Cardiac fibroblast (primary cell): ENCODE measurements around the gene PLXDC2.

Source experiments
- DNase-seq, 2 donors: peaks; one replicate each; pipeline versions ENCODE4 v3.0.0 to v3.0.0-alpha.2; 2010; ENCODE audit warnings: low read depth in 2 of 2
- H3K4me3 ChIP-seq, 2 donors: replicated peaks in 1 of 2; 1 replicate in 1 of 2; 2 replicates in 1 of 2; pipeline ENCODE4 v1.5.1; 2011; ENCODE audit warnings: low read depth in 2 of 2, low read length in 2 of 2, mild to moderate bottlenecking in 2 of 2, moderate library complexity in 1 of 2
- TF ChIP-seq, protein P1 (sequence below): IDR thresholded peaks from one replicate; pipeline ENCODE4 v1.5.1; 2011; ENCODE audit warnings: low read depth, mild to moderate bottlenecking, low read length, inconsistent platforms

The PLXDC2 gene

DNA sequence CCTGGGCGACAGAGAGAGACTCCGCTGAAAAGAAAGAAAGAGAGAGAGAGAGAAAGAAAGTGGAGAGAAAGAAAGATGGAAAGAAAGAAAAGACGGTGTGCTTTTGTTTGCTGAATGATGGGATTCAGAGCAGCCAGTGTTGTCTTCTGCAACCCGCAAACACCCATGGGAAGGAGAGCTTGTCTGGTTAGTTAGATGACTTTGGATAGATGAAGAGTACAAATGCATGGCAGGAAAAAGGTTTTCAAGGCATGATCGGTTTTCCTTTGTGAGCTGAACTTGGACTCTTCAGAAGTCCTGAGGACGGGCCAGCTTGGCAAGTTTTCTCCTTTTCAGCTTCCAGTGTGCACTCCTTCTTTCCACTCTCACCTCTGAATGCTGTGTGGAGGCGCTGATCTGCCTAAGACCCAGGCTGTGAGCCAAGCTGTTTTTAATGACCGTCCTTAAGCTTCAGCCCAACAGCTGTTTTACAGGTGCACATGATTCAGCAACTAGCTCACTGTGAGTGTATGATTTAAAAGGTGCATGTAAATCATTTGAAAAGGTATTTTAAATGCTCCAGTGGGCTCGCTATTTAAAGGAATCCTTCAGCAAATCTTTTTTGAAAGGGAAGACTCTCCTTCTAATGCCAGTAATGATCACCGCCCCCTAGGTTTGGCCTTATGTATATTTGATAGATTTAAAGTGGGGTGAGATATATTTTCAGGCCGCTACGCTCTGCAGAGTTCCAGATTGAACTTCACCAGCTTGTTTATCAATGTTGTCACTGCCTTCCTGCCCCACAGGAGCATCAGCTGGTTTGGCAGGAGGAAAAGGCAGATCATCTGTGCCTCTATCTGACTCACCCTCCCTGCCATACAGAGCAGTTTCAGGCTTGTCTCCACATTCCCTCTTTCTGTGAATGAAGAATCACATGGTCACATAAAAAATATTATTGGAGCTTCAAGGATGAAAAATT is 115.0 kb downstream of the PLXDC2 start:
- H3K4me3 ChIP-seq, result no peak overlapping the region
- TF ChIP-seq, protein P1, sequence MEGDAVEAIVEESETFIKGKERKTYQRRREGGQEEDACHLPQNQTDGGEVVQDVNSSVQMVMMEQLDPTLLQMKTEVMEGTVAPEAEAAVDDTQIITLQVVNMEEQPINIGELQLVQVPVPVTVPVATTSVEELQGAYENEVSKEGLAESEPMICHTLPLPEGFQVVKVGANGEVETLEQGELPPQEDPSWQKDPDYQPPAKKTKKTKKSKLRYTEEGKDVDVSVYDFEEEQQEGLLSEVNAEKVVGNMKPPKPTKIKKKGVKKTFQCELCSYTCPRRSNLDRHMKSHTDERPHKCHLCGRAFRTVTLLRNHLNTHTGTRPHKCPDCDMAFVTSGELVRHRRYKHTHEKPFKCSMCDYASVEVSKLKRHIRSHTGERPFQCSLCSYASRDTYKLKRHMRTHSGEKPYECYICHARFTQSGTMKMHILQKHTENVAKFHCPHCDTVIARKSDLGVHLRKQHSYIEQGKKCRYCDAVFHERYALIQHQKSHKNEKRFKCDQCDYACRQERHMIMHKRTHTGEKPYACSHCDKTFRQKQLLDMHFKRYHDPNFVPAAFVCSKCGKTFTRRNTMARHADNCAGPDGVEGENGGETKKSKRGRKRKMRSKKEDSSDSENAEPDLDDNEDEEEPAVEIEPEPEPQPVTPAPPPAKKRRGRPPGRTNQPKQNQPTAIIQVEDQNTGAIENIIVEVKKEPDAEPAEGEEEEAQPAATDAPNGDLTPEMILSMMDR, result no peak
- DNase-seq, result peak; percentile 58 to 68

DNA sequence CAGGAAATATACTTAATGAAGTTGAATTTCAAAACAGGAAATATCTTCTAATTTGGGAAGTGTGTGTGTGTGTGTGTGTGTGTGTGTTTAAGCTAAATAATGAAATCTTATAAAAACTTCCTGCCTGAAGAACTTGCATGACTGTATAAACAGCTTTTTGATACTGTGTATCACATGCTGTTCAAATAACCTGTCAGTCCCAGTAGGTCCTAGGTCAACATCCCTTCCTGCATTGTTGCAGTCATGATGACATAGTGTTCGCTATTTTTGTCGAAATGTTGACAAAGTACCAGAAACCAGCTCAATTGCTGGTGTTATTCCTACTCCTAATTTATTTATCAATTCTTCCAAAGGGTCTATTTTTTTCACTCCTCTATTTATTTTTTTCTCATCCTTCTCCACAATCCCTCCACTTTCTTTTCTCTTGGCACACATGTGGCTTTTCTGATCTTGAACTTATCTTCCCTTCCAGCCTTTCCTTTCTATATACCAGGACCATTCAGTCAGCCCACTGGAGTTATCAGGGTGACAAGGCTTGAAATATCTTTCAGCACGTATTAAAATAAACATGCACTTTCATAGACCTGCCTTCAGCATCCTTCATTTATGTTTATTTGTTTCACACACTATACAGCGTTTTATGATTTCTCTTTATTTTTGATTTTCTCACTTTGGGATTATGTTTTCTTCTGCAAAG is 115.8 kb downstream of the PLXDC2 start:
- peak in 1 of 2 donors; percentile 52 for DNase-seq
- H3K4me3 ChIP-seq, result no peak overlapping the region
- TF ChIP-seq, protein P1, result no peak

DNA sequence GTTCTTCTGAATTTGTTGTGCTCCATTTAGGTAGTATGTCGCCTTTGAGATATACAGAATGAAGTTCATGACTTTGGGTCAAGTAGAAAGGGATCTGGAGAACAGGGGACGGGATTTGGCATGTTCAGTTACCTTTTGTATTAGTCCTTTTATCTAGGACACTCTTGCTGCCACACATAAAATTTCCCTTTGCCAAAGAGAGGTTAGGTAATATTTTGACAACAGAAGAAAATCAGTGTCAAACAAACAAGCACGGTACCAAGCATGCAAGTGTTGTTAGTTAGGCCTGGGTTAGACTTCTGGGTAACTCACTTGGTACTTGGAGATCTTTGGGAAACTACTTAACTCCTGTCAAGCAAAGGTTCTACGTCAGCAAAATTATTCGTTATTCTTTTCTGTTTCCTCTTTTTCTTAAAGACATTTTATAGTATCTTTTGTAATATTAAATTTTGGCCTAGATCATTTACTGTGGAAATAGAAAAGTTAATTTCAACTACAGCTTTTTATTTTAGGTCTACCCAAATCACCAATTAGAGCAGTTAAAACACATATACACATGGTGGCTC is 116.7 kb downstream of the PLXDC2 start:
- DNase-seq, result no peak
- TF ChIP-seq, protein P1, result no peak
- H3K4me3 ChIP-seq, result no peak overlapping the region

DNA sequence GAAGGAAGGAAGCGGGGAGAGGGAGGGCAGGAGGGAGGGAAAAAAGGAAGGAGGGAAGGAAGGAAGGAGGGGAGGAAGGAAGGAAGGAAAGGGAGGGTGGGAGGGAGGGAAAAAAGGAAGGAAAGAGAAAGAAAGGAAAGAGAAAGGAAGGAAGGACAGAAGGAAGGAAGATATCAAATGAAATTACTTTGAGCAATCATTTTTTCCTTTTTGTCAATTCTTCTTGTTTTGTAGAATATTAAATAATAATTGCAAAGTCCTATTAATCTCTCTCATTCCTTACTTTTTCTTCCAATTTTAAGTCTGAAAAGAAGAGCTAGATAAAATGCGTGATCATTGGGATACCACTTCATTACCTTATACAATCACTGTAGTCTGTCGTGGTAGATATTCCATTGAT is 117.5 kb downstream of the PLXDC2 start:
- DNase-seq, result no peak
- no peak overlapping the region for H3K4me3 ChIP-seq
- TF ChIP-seq, protein P1, result no peak

DNA sequence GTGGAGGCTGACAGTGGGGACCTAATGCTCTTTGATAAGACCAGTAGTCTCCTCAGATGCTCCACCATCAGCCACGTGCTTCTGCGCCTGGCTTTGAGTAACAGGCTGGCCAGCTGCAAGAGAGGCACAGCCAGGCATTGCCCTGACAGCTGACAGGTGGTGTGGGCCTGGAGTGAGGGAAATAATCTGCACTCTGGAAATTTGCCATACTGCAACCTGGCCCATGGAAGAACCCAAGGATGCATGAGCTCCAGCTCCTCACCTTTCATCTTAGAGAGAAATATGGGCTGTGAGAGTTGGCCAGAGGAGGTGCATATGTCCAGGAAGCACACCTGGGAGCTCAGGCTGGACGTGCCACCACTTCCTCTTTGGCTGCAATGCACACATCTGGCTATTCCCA is 118.9 kb downstream of the PLXDC2 start:
- no peak for DNase-seq
- TF ChIP-seq, protein P1, result no peak
- no peak overlapping the region for H3K4me3 ChIP-seq

DNA sequence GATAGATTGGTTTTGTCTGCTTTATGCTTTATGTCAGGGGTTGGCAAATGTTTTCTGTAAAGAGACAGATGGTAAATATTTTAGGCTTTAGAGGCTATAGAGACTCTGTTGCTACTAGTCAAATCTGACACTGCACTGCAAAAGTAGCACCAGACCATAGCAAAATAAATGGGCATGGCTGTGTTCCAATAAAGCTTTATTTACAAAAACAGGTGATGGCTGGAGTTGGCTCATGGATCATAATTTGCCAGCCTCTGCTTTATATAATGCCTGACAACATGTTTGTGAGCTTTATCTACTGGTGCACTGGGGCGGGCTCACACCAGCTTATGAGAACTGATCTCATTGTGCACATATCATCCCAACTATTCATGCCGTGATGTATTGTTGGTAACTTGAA is 120.1 kb downstream of the PLXDC2 start:
- no peak overlapping the region for H3K4me3 ChIP-seq
- TF ChIP-seq, protein P1, result no peak
- DNase-seq, result no peak
